ENCODE results near the gene RAB17. TPM values are rescaled to one million over a fixed set of nuclear protein-coding genes. Genes with fewer than 3 reads are reported as not detected.
A peak's percentile ranks its signal among the peaks of the same experiment; 100 is the strongest.

The RAB17 gene
- total RNA-seq, 2 donors from 2014 or later, result 12.6 to 13.6 TPM

GRCh38 chr2:237572021-237572741 lies 18.4 kb downstream of the RAB17 start:
- H3K4me1 ChIP-seq (replicated peaks), result peaks cover 6% of the 10 kb centered on the region
- no peaks in the 10 kb centered on the region for H3K27me3 ChIP-seq (replicated peaks; ENCODE audit: insufficient read depth)
- TF ChIP-seq POLR2A (IDR thresholded peaks at IDR 0.05), result no peak
- peak; percentile 75 for TF ChIP-seq POLR2AphosphoS5 (IDR thresholded peaks at IDR 0.05)
- peak; percentile 96 to 99 (median 99) for TF ChIP-seq CTCF (IDR thresholded peaks at IDR 0.05)
- peak; percentile 88 for DNase-seq (ENCODE audit: low spot score)
- no peaks in the 10 kb centered on the region for H3K36me3 ChIP-seq
- intact Hi-C loops (cut with DNase I), result loop anchor here (1.0 to 10.0 kb wide), 3 partner anchors 58 to 417 kb away; partner anchors contain the start of gene COL6A3
- H3K4me3 ChIP-seq, result no peak overlapping the region
- H3K27ac ChIP-seq, result peak overlapping the region in 1 of 2 donors; percentile 52
- WGBS, result 2% methylated on average over 24 of the region's 24 CpGs
- H3K9me3 ChIP-seq, result no peaks in the 10 kb centered on the region

GRCh38 chr2:237571551-237571950 lies 19.0 kb downstream of the RAB17 start:
- no peak for DNase-seq (ENCODE audit: low spot score)
- Histone ChIP-seq H3K9me3 (no peaks in the 10 kb centered on the region), H3K36me3 (no peaks in the 10 kb centered on the region), H3K4me1 (replicated peaks) (peaks cover 6% of the 10 kb centered on the region), H3K27me3 (replicated peaks; ENCODE audit: insufficient read depth) (no peaks in the 10 kb centered on the region), H3K4me3 (no peak overlapping the region), H3K27ac (no peak overlapping the region)
- WGBS, result 95% methylated on average over 7 of the region's 7 CpGs
- intact Hi-C loops (cut with DNase I), result loop anchor here (10.0 kb wide), 2 partner anchors 157 to 417 kb away; partner anchors contain the start of gene COL6A3
- TF ChIP-seq POLR2AphosphoS5 (IDR thresholded peaks at IDR 0.05) (no peak), POLR2A (IDR thresholded peaks at IDR 0.05) (no peak), CTCF (IDR thresholded peaks at IDR 0.05) (no peak)

GRCh38 chr2:237570776-237571335 lies 19.7 kb downstream of the RAB17 start:
- TF ChIP-seq CTCF (IDR thresholded peaks at IDR 0.05), result no peak
- no peak for TF ChIP-seq POLR2A (IDR thresholded peaks at IDR 0.05)
- no peak for TF ChIP-seq POLR2AphosphoS5 (IDR thresholded peaks at IDR 0.05)
- Histone ChIP-seq H3K36me3 (no peaks in the 10 kb centered on the region), H3K9me3 (no peaks in the 10 kb centered on the region), H3K27me3 (replicated peaks; ENCODE audit: insufficient read depth) (no peaks in the 10 kb centered on the region), H3K4me3 (no peak overlapping the region), H3K4me1 (replicated peaks) (peaks cover 6% of the 10 kb centered on the region), H3K27ac (no peak overlapping the region)
- intact Hi-C loops (cut with DNase I), result loop anchor here (10.0 kb wide), 2 partner anchors 156 to 416 kb away; partner anchors contain the start of gene COL6A3
- no peak for DNase-seq (ENCODE audit: low spot score)
- 90% methylated on average over 9 of the region's 9 CpGs for WGBS

GRCh38 chr2:237569896-237570295 lies 20.6 kb downstream of the RAB17 start:
- Histone ChIP-seq H3K27me3 (replicated peaks; ENCODE audit: insufficient read depth) (no peaks in the 10 kb centered on the region), H3K9me3 (no peaks in the 10 kb centered on the region), H3K4me3 (no peak overlapping the region), H3K27ac (no peak overlapping the region), H3K36me3 (no peaks in the 10 kb centered on the region), H3K4me1 (replicated peaks) (peaks cover 6% of the 10 kb centered on the region)
- 96% methylated on average over 3 of the region's 3 CpGs for WGBS
- TF ChIP-seq CTCF (IDR thresholded peaks at IDR 0.05), result no peak
- no peak for TF ChIP-seq POLR2A (IDR thresholded peaks at IDR 0.05)
- no peak for DNase-seq (ENCODE audit: low spot score)
- intact Hi-C loops (cut with DNase I), result loop anchor here (10.0 kb wide), 2 partner anchors 155 to 415 kb away; partner anchors contain the start of gene COL6A3

All from prostate gland (tissue), 2 donors.